Activated T-cell treated with anti-CD3 and anti-CD28 coated beads, Interleukin-2, amount 50 U/mL, for 72 hours (primary cell): ENCODE data around the gene NOL4L. TPM values are rescaled to one million over a fixed set of nuclear protein-coding genes. Genes with fewer than 3 reads are reported as not detected.
A peak's percentile ranks its signal among the peaks of the same experiment; 100 is the strongest.

Experiments
- ATAC-seq, 2 donors: fragments of 150-1000 bp; cut with Tn5 transposase; replicated peaks in 1 of 2; 2 replicates each; pipeline ENCODE4 v1.10.0; 2021; ENCODE audit warnings: moderate library complexity in 2 of 2, mild to moderate bottlenecking in 1 of 2
- DNase-seq, 2 donors: peaks; one replicate each; pipeline ENCODE4 v3.0.0; 2021 to 2022; ENCODE audit warnings: mixed read lengths in 1 of 2
- H3K27ac Mint-ChIP-seq: one replicate; pipeline ENCODE4 v1.8.0; 2022; ENCODE audit warnings: mild to moderate bottlenecking, moderate library complexity, mixed read lengths
- H3K27me3 Mint-ChIP-seq: one replicate; pipeline ENCODE4 v1.8.0; 2022; ENCODE audit warnings: low read depth, mixed read lengths
- H3K36me3 Mint-ChIP-seq, 2 donors: one replicate each; pipeline ENCODE4 v1.8.0; 2022; ENCODE audit warnings: mixed read lengths in 2 of 2, mild to moderate bottlenecking in 1 of 2; ENCODE audit not compliant: insufficient read depth in 2 of 2
- H3K4me1 Mint-ChIP-seq: one replicate; pipeline ENCODE4 v1.8.0; 2022; ENCODE audit warnings: low read depth, mixed read lengths
- H3K4me3 Mint-ChIP-seq, 2 donors: one replicate each; pipeline ENCODE4 v1.8.0; 2022; ENCODE audit warnings: mild to moderate bottlenecking in 2 of 2, mixed read lengths in 2 of 2, moderate library complexity in 2 of 2
- H3K9me3 Mint-ChIP-seq, 2 donors: one replicate each; pipeline ENCODE4 v1.8.0; 2022; ENCODE audit warnings: mixed read lengths in 2 of 2
- total RNA-seq, 2 donors: library from RNA; stranded (reverse); gene quantifications; one replicate each; pipeline ENCODE4 v1.2.3, GENCODE V29; 2022

NOL4L gene
- total RNA-seq, 2 donors from 2014 or later: 28.2 to 30.0 TPM

DNA sequence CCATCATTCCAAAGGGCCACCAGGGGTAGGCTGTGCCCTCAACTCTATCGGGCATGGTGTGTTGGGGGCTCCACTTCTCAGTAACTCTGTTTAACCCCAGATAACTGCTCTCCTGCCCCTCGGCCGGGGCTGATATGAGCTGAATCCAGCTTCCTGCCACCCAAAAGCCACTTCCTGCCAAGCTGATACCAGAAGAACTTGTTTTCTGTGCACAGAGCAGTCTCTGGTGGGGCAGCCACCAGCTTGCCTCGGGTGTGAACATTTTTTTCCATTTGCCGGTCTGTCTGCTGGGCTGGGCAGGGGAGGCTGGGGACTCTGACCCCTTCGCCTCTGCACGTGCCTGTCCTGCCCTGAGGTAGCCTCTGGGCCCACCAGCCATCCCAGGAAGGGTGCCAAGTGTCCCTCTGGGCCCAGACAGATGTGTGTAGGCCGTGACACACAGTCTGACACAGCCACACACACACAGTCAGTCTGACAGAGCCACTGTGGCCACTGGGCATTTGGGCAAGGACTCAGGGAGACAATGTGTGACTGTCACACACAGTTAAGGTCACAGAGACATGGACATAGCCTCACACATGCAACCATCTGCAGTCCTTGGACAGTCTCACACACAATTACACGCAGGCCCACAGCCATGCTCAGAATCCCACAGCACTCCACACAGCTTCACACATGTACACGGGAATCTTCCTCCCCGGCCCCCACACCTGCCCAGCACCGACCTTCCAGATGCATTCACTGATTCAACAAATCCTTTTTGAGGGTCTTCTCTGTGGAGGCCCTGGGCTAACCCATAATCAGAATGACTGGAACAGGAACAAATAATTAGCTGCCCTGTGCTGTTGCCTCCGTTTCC is 45.1 kb downstream of the NOL4L start:
- DNase-seq (peak; percentile 79 to 81), ATAC-seq (peak; percentile 53 to 58)
- H3K4me1 Mint-ChIP-seq: peaks cover 85% of the 10 kb centered on the region
- H3K4me3 Mint-ChIP-seq: peak overlapping the region; percentile 79 to 85
- no peaks in the 10 kb centered on the region for H3K9me3 Mint-ChIP-seq
- H3K27ac Mint-ChIP-seq: peak overlapping the region; percentile 99
- H3K36me3 Mint-ChIP-seq: peaks cover 2 to 8% of the 10 kb centered on the region in 2 donors
- H3K27me3 Mint-ChIP-seq: no peaks in the 10 kb centered on the region

- Mint-ChIP-seq H3K4me3 (peak overlapping the region; percentile 79 to 85), H3K4me1 (peaks cover 86% of the 10 kb centered on the region), H3K9me3 (no peaks in the 10 kb centered on the region), H3K36me3 (peaks cover 2 to 8% of the 10 kb centered on the region in 2 donors), H3K27ac (peak overlapping the region; percentile 99), H3K27me3 (no peaks in the 10 kb centered on the region)
- ATAC-seq: no peak
- peak in 1 of 2 donors; percentile 38 for DNase-seq
Observed at GRCh38 chr20:32539026-32539816, 45.9 kb downstream of the NOL4L start.

GRCh38 chr20:32538526-32538939 is 46.6 kb downstream of the NOL4L start:
- no peaks in the 10 kb centered on the region for H3K9me3 Mint-ChIP-seq
- peak overlapping the region; percentile 99 for H3K27ac Mint-ChIP-seq
- no peaks in the 10 kb centered on the region for H3K27me3 Mint-ChIP-seq
- H3K36me3 Mint-ChIP-seq: peaks cover 2 to 8% of the 10 kb centered on the region in 2 donors
- H3K4me1 Mint-ChIP-seq: peaks cover 86% of the 10 kb centered on the region
- H3K4me3 Mint-ChIP-seq: peak overlapping the region; percentile 72 to 85
- DNase-seq (peak in 1 of 2 donors; percentile 30), ATAC-seq (no peak)

- DNase-seq: no peak
- no peak for ATAC-seq
Observed at GRCh38 chr20:32537657-32538525, 47.2 kb downstream of the NOL4L start.

DNA sequence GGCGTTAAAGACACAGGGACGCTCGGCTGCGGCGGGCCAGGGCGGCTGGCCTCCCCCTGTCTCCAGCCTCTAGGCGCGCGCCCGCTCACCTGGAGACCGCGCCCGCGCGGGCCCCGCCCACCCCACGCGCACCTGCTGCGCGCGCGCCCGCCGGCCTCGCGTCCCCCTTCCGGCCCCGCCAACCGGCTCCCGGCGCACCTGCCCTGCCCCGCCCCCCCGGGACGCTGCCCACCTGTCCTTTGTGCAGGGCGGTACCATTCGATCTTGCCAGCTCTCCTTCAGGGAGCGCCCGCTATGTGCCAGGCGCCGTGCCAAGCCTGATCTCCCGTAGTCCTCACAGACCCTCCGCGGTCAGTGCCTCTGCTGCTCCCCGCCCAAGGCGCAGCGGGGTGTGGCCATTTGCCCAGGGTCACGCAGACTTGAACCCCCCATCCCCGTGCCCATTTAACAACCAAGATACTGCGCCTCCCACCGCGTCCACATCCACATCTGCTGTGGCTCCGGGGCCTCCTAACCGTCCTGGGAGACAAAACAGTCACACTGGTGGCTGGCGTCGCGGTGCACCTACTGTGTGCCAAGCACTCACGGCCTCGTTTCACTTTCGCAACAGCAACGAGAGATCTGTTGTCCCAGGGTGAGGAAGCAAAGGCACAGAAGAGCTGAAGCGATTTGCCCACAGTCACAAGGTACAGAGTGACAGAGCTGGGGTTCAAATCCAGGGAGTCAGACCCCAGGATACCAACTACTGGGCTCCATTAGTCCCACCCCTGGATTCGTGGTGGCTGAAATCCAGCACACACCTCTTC is 48.1 kb downstream of the NOL4L start:
- Mint-ChIP-seq H3K36me3 (peaks cover 2 to 4% of the 10 kb centered on the region in 2 donors), H3K9me3 (no peaks in the 10 kb centered on the region), H3K27ac (peak overlapping the region; percentile 96), H3K4me1 (peaks cover 83% of the 10 kb centered on the region), H3K4me3 (peak overlapping the region; percentile 92 to 95), H3K27me3 (no peaks in the 10 kb centered on the region)
- ATAC-seq: peak; percentile 11 to 12
- DNase-seq: peak; percentile 63 to 68

More at GRCh38 chr20:32537657-32538525, 47.2 kb downstream of the NOL4L start:
- Mint-ChIP-seq H3K4me1 (peaks cover 85% of the 10 kb centered on the region), H3K27me3 (no peaks in the 10 kb centered on the region), H3K27ac (peak overlapping the region; percentile 96), H3K36me3 (peaks cover 2 to 6% of the 10 kb centered on the region in 2 donors), H3K4me3 (peak overlapping the region; percentile 92 to 95), H3K9me3 (no peaks in the 10 kb centered on the region)

DNA sequence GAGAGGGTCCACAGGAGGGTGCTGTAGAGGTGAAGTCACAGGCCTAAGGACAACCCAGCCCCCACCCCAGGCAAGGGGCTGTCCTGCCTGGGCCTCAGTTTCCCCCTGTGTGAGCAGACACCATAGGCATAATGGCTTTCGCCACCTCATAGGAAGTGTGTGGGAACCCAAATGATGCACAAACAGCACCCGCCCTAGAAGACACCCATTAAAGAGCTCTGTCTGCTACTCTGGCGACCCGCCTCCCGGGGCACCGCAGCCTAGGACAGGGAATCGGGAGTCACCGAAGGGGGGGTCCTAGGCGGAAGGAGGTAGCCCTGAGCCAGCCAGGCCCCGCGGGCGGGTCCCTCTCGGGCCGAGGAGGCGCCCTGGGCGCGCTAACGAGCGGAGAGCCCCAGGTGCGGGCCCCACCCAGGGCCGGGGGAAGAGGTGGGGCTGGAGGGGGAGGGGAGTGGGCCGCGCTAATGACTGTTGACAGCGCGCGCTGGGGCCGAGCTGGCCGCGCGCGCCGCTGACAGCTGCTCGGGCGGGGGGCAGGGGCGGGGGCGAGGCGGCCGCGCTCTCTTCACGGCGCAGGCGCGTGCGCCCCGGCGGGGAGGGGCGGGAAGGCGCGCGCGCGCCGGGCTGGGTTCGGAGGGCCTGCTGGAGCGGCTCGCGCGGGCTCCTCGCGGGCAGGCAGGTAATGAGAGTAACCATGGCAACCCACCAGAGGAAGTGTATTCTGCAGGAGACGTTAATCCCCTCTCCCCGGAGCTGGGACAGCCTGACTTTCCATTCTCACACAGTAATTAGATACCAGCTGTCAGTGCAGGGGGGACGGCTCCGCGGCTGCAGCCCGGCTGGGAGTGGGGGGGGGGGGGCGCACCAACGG is 48.9 kb downstream of the NOL4L start:
- Mint-ChIP-seq H3K4me3 (peak overlapping the region; percentile 86 to 98), H3K27ac (peak overlapping the region; percentile 81), H3K36me3 (peaks cover 2 to 4% of the 10 kb centered on the region in 2 donors), H3K4me1 (peaks cover 84% of the 10 kb centered on the region), H3K9me3 (no peaks in the 10 kb centered on the region), H3K27me3 (no peaks in the 10 kb centered on the region)
- peak; percentile 69 to 73 for DNase-seq
- ATAC-seq: peak; percentile 44 to 58

GRCh38 chr20:32535316-32535952 is 49.7 kb downstream of the NOL4L start:
- H3K9me3 Mint-ChIP-seq: no peaks in the 10 kb centered on the region
- no peaks in the 10 kb centered on the region for H3K27me3 Mint-ChIP-seq
- H3K4me1 Mint-ChIP-seq: peaks cover 77% of the 10 kb centered on the region
- DNase-seq (peak in 1 of 2 donors; percentile 41), ATAC-seq (no peak)
- peak overlapping the region; percentile 86 to 98 for H3K4me3 Mint-ChIP-seq
- peaks cover 2 to 4% of the 10 kb centered on the region in 2 donors for H3K36me3 Mint-ChIP-seq
- H3K27ac Mint-ChIP-seq: peak overlapping the region; percentile 81

GRCh38 chr20:32534661-32535240 is 50.4 kb downstream of the NOL4L start:
- H3K4me1 Mint-ChIP-seq: peaks cover 70% of the 10 kb centered on the region
- H3K4me3 Mint-ChIP-seq: peak overlapping the region; percentile 86 to 98
- ATAC-seq (peak; percentile 41 to 42), DNase-seq (peak in 1 of 2 donors; percentile 71)
- peaks cover 2 to 3% of the 10 kb centered on the region in 2 donors for H3K36me3 Mint-ChIP-seq
- H3K27me3 Mint-ChIP-seq: no peaks in the 10 kb centered on the region
- H3K9me3 Mint-ChIP-seq: no peaks in the 10 kb centered on the region
- peak overlapping the region; percentile 81 for H3K27ac Mint-ChIP-seq

- Mint-ChIP-seq H3K4me1 (peaks cover 69% of the 10 kb centered on the region), H3K27ac (no peak overlapping the region), H3K9me3 (no peaks in the 10 kb centered on the region), H3K4me3 (peak overlapping the region; percentile 86 to 98), H3K36me3 (peaks cover 0 to 2% of the 10 kb centered on the region in 2 donors), H3K27me3 (no peaks in the 10 kb centered on the region)
- no peak for ATAC-seq
- DNase-seq: no peak
Observed at GRCh38 chr20:32533732-32534131, 51.4 kb downstream of the NOL4L start.

DNA sequence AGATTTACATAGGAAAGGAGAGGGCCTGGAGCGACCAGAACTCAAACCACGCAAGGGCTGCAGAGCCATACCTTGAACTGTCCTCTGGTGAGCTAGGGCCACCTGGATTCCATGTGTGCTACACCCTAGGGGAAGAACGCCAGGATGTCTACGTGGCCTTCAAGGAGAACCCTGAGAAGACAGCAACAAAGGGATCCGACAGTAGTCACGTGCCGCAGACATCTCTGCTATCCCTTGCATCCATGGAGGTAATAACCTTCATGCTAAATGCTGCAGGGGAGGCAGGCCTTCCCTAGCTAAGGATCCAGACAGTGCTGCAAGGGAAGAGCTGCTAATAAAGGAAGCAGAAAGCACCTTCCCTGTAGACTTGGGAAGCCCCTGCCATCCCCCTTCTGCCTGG is 52.9 kb downstream of the NOL4L start:
- Mint-ChIP-seq H3K4me1 (peaks cover 72% of the 10 kb centered on the region), H3K36me3 (peaks cover 0 to 2% of the 10 kb centered on the region in 2 donors), H3K27ac (no peak overlapping the region), H3K9me3 (no peaks in the 10 kb centered on the region), H3K4me3 (no peak overlapping the region), H3K27me3 (no peaks in the 10 kb centered on the region)
- no peak for ATAC-seq
- DNase-seq: no peak
